SU-DHL-6 (cell line): ENCODE results near the gene EDNRB.

ENCODE experiments used
- H2AFZ ChIP-seq: fragments of 200-600 bp; sonication (generic); 2 replicates; pipeline ENCODE4 v1.6.1; 2014; ENCODE audit warnings: low read depth, mild to moderate bottlenecking, moderate library complexity, mixed read lengths, antibody characterized with exemption, low read length; ENCODE audit not compliant: severe bottlenecking
- H3F3A ChIP-seq: fragments of 200-600 bp; shearing (Covaris generic); 2 replicates; pipeline ENCODE4 v1.6.0; 2016; ENCODE audit warnings: antibody characterized with exemption, mild to moderate bottlenecking; ENCODE audit not compliant: insufficient read depth
- H3K27ac ChIP-seq: fragments of 200-600 bp; sonication (generic); 2 replicates; pipeline ENCODE4 v1.5.1; 2016; ENCODE audit warnings: low read depth, mild to moderate bottlenecking, low read length, moderate library complexity, mixed read lengths
- H3K27me3 ChIP-seq: fragments of 200-600 bp; sonication (generic), shearing (Covaris generic); 2 replicates; pipeline ENCODE4 v1.6.0; 2014; ENCODE audit warnings: mild to moderate bottlenecking, low read length
- H3K36me3 ChIP-seq: fragments of 200-600 bp; sonication (generic); 2 replicates; pipeline ENCODE4 v1.6.1; 2014; ENCODE audit warnings: mild to moderate bottlenecking, low read length, mixed read lengths
- H3K4me2 ChIP-seq: fragments of 300-600, 200-600 bp; shearing (Covaris generic), sonication (generic); 2 replicates; pipeline ENCODE4 v1.6.0; 2014; ENCODE audit warnings: low read length, low read depth, mild to moderate bottlenecking; ENCODE audit not compliant: poor library complexity, severe bottlenecking
- H3K4me3 ChIP-seq: fragments of 200-600 bp; sonication (generic); 2 replicates; pipeline ENCODE4 v1.5.1; 2014; ENCODE audit warnings: antibody characterized with exemption, low read length, mild to moderate bottlenecking, mixed read lengths; ENCODE audit not compliant: insufficient read depth, poor library complexity, severe bottlenecking
- H3K79me2 ChIP-seq: fragments of 200-600 bp; sonication (generic); 2 replicates; pipeline ENCODE4 v1.6.1; 2014; ENCODE audit warnings: mild to moderate bottlenecking, low read length, moderate library complexity; ENCODE audit not compliant: insufficient read depth
- H3K9ac ChIP-seq: fragments of 200-600 bp; sonication (generic); 2 replicates; pipeline ENCODE4 v1.7.0; 2014; ENCODE audit warnings: mild to moderate bottlenecking, low read length
- H3K9me2 ChIP-seq: fragments of 200-600 bp; sonication (generic); replicated peaks from 2 replicates; pipeline ENCODE4 v1.6.1; 2014; ENCODE audit warnings: low read length; ENCODE audit not compliant: insufficient read depth
- H3K9me3 ChIP-seq: fragments of 200-600 bp; sonication (generic); 2 replicates; pipeline ENCODE4 v1.6.1; 2014; ENCODE audit warnings: low read length, mixed read lengths; ENCODE audit not compliant: insufficient read depth
- H4K20me1 ChIP-seq: fragments of 200-600 bp; sonication (generic); 2 replicates; pipeline ENCODE4 v1.6.1; 2014; ENCODE audit warnings: low read depth, mild to moderate bottlenecking, antibody characterized with exemption, low read length, moderate library complexity, mixed read lengths
- CTCF ChIP-seq: fragments of 200-600 bp; sonication (generic); IDR thresholded peaks from one replicate; pipeline ENCODE4 v1.5.1; 2017; ENCODE audit warnings: antibody characterized with exemption, mild to moderate bottlenecking, low read length, moderate library complexity; ENCODE audit not compliant: insufficient read depth, poor library complexity, severe bottlenecking
- EZH2phosphoT487 ChIP-seq: fragments of 200-600 bp; sonication (generic), shearing (Covaris generic); conservative IDR thresholded peaks from 2 replicates; pipeline ENCODE4 v1.6.1; 2018; ENCODE audit warnings: mild to moderate bottlenecking, antibody characterized with exemption, low read length, moderate library complexity, mixed read lengths

Gene EDNRB

GRCh38 chr13:77878190-77878589 lies 40.4 kb downstream of the EDNRB start:
- Histone ChIP-seq H3K9me3 (no peaks in the 10 kb centered on the region), H3K4me3 (no peak overlapping the region), H2AFZ (no peak overlapping the region), H3K9me2 (no peaks in the 10 kb centered on the region), H4K20me1 (no peaks in the 10 kb centered on the region), H3K27ac (no peak overlapping the region), H3K9ac (no peak overlapping the region), H3K36me3 (no peaks in the 10 kb centered on the region), H3K79me2 (no peaks in the 10 kb centered on the region), H3K27me3 (no peaks in the 10 kb centered on the region), H3F3A (no peaks in the 10 kb centered on the region), H3K4me2 (no peak overlapping the region)
- TF ChIP-seq EZH2phosphoT487 (no peak), CTCF (no peak)

DNA sequence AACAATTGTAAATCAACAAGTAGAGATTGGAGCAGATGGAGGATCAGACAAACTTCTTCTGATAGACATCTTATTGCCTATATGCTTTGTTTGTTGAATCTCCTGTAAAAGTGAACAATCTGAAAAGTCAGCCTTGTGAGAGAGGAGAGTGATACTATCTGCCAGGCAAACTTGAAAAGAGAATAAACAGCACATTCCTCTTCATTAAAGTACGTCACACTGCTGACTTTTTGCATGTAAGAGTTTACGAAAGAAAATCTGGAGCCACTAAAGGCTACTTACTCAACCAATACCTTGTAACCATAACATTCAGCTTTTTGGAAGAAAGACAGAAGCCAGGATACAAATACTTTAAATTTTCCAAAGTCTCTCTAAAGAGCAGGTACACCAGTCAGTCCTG lies 42.5 kb downstream of the EDNRB start:
- no peak overlapping the region for H3K4me2 ChIP-seq
- no peak overlapping the region for H2AFZ ChIP-seq
- H3K9me3 ChIP-seq, result no peaks in the 10 kb centered on the region
- H3K79me2 ChIP-seq, result no peaks in the 10 kb centered on the region
- H4K20me1 ChIP-seq, result no peaks in the 10 kb centered on the region
- no peaks in the 10 kb centered on the region for H3K9me2 ChIP-seq
- no peaks in the 10 kb centered on the region for H3F3A ChIP-seq
- no peaks in the 10 kb centered on the region for H3K27me3 ChIP-seq
- H3K27ac ChIP-seq, result no peak overlapping the region
- TF ChIP-seq CTCF, result no peak
- TF ChIP-seq EZH2phosphoT487, result no peak
- H3K9ac ChIP-seq, result no peak overlapping the region
- no peaks in the 10 kb centered on the region for H3K36me3 ChIP-seq
- H3K4me3 ChIP-seq, result no peak overlapping the region

GRCh38 chr13:77874406-77874805 lies 44.2 kb downstream of the EDNRB start:
- Histone ChIP-seq H3F3A (no peaks in the 10 kb centered on the region), H3K4me2 (no peak overlapping the region), H3K27me3 (no peaks in the 10 kb centered on the region), H3K9me3 (no peaks in the 10 kb centered on the region), H3K9me2 (no peaks in the 10 kb centered on the region), H3K79me2 (no peaks in the 10 kb centered on the region), H3K27ac (no peak overlapping the region), H3K4me3 (no peak overlapping the region), H4K20me1 (no peaks in the 10 kb centered on the region), H2AFZ (no peak overlapping the region), H3K36me3 (no peaks in the 10 kb centered on the region), H3K9ac (no peak overlapping the region)
- no peak for TF ChIP-seq EZH2phosphoT487
- TF ChIP-seq CTCF, result no peak

DNA sequence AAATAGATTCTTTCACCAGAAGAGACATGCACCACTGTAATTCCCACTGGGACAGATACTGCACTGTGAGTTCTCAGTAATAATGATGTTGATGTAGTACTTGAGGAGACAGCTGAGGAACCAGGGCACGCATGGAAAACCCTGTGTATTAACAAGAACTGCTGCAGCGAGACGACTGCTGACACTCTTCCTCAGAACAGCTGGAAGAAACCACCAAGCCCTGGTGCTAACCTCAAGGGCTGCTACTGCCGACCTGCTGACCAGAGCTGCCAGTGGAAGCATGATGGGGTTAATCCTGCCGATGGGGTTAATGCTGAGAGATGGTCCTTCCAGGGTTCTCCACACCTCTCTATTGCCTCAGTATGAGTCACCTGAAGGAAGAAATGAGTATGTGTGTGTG lies 45.6 kb downstream of the EDNRB start:
- no peaks in the 10 kb centered on the region for H3K9me3 ChIP-seq
- no peaks in the 10 kb centered on the region for H3K9me2 ChIP-seq
- TF ChIP-seq CTCF (no peak), EZH2phosphoT487 (no peak)
- no peak overlapping the region for H3K4me3 ChIP-seq
- no peaks in the 10 kb centered on the region for H3K36me3 ChIP-seq
- H3K9ac ChIP-seq, result no peak overlapping the region
- H3K79me2 ChIP-seq, result no peaks in the 10 kb centered on the region
- H3F3A ChIP-seq, result no peaks in the 10 kb centered on the region
- no peaks in the 10 kb centered on the region for H4K20me1 ChIP-seq
- no peak overlapping the region for H3K4me2 ChIP-seq
- H3K27me3 ChIP-seq, result no peaks in the 10 kb centered on the region
- no peak overlapping the region for H2AFZ ChIP-seq
- H3K27ac ChIP-seq, result no peak overlapping the region
